Activated CD4-positive, alpha-beta T cell treated with anti-CD3 and anti-CD28 coated beads for 1 hour (primary cell): ENCODE results near the gene C1orf53.
"Not testable (repeated sequence)": the region's sequence is repeated elsewhere in the genome, so short reads cannot be mapped to it uniquely, and the experiment has no call there.

Experiments
- DNase-seq: peaks from one replicate; pipeline ENCODE4 v3.0.0-alpha.2; 2020

The C1orf53 gene

GRCh38 chr1:197902454-197903195, at the start of gene C1orf53:
C1orf53 (plus strand) TSS chr1:197902630; CDS start chr1:197902650, 20 bp downstream.
- DNase-seq: peak; percentile 56

- DNase-seq: not testable (repeated sequence)
These were observed 46.7 kb upstream of the C1orf53 start for GRCh38 chr1:197855751-197856150.

GRCh38 chr1:197857477-197857876, 45.0 kb upstream of the C1orf53 start:
- no peak for DNase-seq

GRCh38 chr1:197859024-197859423, 43.4 kb upstream of the C1orf53 start:
- no peak for DNase-seq

- no peak for DNase-seq
These were observed 40.2 kb upstream of the C1orf53 start for GRCh38 chr1:197862221-197862620.

- DNase-seq: no peak
These were observed 39.8 kb upstream of the C1orf53 start for GRCh38 chr1:197862671-197863070.

- no peak for DNase-seq
These were observed 36.6 kb upstream of the C1orf53 start for GRCh38 chr1:197865809-197866208.

- no peak for DNase-seq
These were observed 33.5 kb upstream of the C1orf53 start for GRCh38 chr1:197868751-197869489.

GRCh38 chr1:197869490-197870077, 32.8 kb upstream of the C1orf53 start:
- no peak for DNase-seq

GRCh38 chr1:197876894-197877293, 25.5 kb upstream of the C1orf53 start:
- no peak for DNase-seq

GRCh38 chr1:197880385-197880784, 22.0 kb upstream of the C1orf53 start:
- DNase-seq: not testable (repeated sequence)

GRCh38 chr1:197882241-197882640, 20.2 kb upstream of the C1orf53 start:
- DNase-seq: not testable (repeated sequence)

- no peak for DNase-seq
These were observed 18.3 kb upstream of the C1orf53 start for GRCh38 chr1:197884173-197884572.

- no peak for DNase-seq
These were observed 11.5 kb upstream of the C1orf53 start for GRCh38 chr1:197890936-197891335.

GRCh38 chr1:197892684-197893083, 9.7 kb upstream of the C1orf53 start:
- no peak for DNase-seq

- DNase-seq: no peak
These were observed 6.1 kb upstream of the C1orf53 start for GRCh38 chr1:197896301-197896700.

GRCh38 chr1:197899037-197899436, 3.4 kb upstream of the C1orf53 start:
- DNase-seq: no peak

- no peak for DNase-seq
These were observed 338 bp upstream of the C1orf53 start for GRCh38 chr1:197902131-197902453.

GRCh38 chr1:197903196-197903514, 725 bp downstream of the C1orf53 start:
- no peak for DNase-seq

- DNase-seq: no peak
These were observed 1.8 kb downstream of the C1orf53 start for GRCh38 chr1:197904126-197904787.

- no peak for DNase-seq
These were observed 3.4 kb downstream of the C1orf53 start for GRCh38 chr1:197905699-197906351.

- DNase-seq: no peak
These were observed 5.6 kb downstream of the C1orf53 start for GRCh38 chr1:197907846-197908616.
